Left ventricle myocardium inferior (tissue), 1 donor: ENCODE measurements around the gene NOL11. TPM values are rescaled to one million over a fixed set of nuclear protein-coding genes. Genes with fewer than 3 reads are reported as not detected.

Source experiments
- DNase-seq: peaks from one replicate; pipeline ENCODE4 v3.0.0-alpha.2; 2020
- H3K27ac ChIP-seq: fragments of 200-600 bp; replicated peaks from 2 replicates; pipeline ENCODE4 v1.8.0; 2021
- H3K27me3 ChIP-seq: fragments of 200-600 bp; 2 replicates; pipeline ENCODE4 v1.8.0; 2021; ENCODE audit warnings: low read depth
- H3K36me3 ChIP-seq: fragments of 200-600 bp; 2 replicates; pipeline ENCODE4 v1.8.0; 2021
- H3K4me1 ChIP-seq: fragments of 200-600 bp; 2 replicates; pipeline ENCODE4 v1.8.0; 2021
- H3K4me3 ChIP-seq: fragments of 200-600 bp; 2 replicates; pipeline ENCODE4 v1.8.0; 2021; ENCODE audit warnings: mild to moderate bottlenecking, moderate library complexity
- H3K9me3 ChIP-seq: fragments of 200-600 bp; replicated peaks from 2 replicates; pipeline ENCODE4 v1.8.0; 2021
- CTCF ChIP-seq: fragments of 200-600 bp; IDR thresholded peaks from 2 replicates; pipeline ENCODE4 v1.8.0; 2021; ENCODE audit warnings: antibody characterized with exemption, mild to moderate bottlenecking, borderline replicate concordance
- intact Hi-C: fragments of 100-400 bp; cut with micrococcal nuclease; formaldehyde crosslinking; loops from one replicate; pipeline ENCODE4 v1.11.0; 2022
- total RNA-seq: library from RNA; stranded (reverse); fragmentation: NEBNext Ultra II Directional; extraction: Animal tissue kit (Norgen Biotek cat#: 25700); gene quantifications from one replicate; pipeline ENCODE4 v1.2.1, GENCODE V29; 2021
- donor health status: DM: no; HTN: yes; CAD: no; lungs with severe emphysema.

NOL11 gene
- total RNA-seq, 1 donor from 2014 or later = 25.3 TPM

- H3K36me3 ChIP-seq = no peaks in the 10 kb centered on the region
- no peak overlapping the region for H3K27ac ChIP-seq
- DNase-seq = no peak
- no peaks in the 10 kb centered on the region for H3K4me1 ChIP-seq
- no peak for TF ChIP-seq CTCF
- no peaks in the 10 kb centered on the region for H3K9me3 ChIP-seq
- intact Hi-C loops = no loop called here
- no peaks in the 10 kb centered on the region for H3K27me3 ChIP-seq
- H3K4me3 ChIP-seq = no peak overlapping the region
Measured at GRCh38 chr17:67773246-67773645, 55.5 kb downstream of the NOL11 start.

- peaks cover 9% of the 10 kb centered on the region for H3K4me1 ChIP-seq
- intact Hi-C loops = no loop called here
- peak; percentile 42 for DNase-seq
- H3K4me3 ChIP-seq = peak overlapping the region; percentile 12
- H3K27ac ChIP-seq = peak overlapping the region; percentile 64
- H3K9me3 ChIP-seq = no peaks in the 10 kb centered on the region
- no peaks in the 10 kb centered on the region for H3K27me3 ChIP-seq
- peak; percentile 67 for TF ChIP-seq CTCF
- no peaks in the 10 kb centered on the region for H3K36me3 ChIP-seq
Measured at GRCh38 chr17:67779098-67779672, 61.4 kb downstream of the NOL11 start.

- Histone ChIP-seq H3K36me3 (no peaks in the 10 kb centered on the region), H3K27ac (no peak overlapping the region), H3K4me3 (no peak overlapping the region), H3K9me3 (no peaks in the 10 kb centered on the region), H3K4me1 (peaks cover 2% of the 10 kb centered on the region), H3K27me3 (no peaks in the 10 kb centered on the region)
- intact Hi-C loops = no loop called here
- no peak for DNase-seq
- TF ChIP-seq CTCF = no peak
Measured at GRCh38 chr17:67784364-67785121, 66.8 kb downstream of the NOL11 start.

- Histone ChIP-seq H3K4me3 (no peak overlapping the region), H3K27me3 (no peaks in the 10 kb centered on the region), H3K4me1 (no peaks in the 10 kb centered on the region), H3K27ac (no peak overlapping the region), H3K36me3 (no peaks in the 10 kb centered on the region), H3K9me3 (no peaks in the 10 kb centered on the region)
- DNase-seq = no peak
- intact Hi-C loops = no loop called here
- TF ChIP-seq CTCF = no peak
Measured at GRCh38 chr17:67785122-67785477, 67.4 kb downstream of the NOL11 start.

GRCh38 chr17:67785504-67785903 is 67.8 kb downstream of the NOL11 start:
- no peak overlapping the region for H3K27ac ChIP-seq
- H3K4me3 ChIP-seq = no peak overlapping the region
- no peak for DNase-seq
- no peaks in the 10 kb centered on the region for H3K27me3 ChIP-seq
- intact Hi-C loops = no loop called here
- TF ChIP-seq CTCF = no peak
- no peaks in the 10 kb centered on the region for H3K4me1 ChIP-seq
- H3K36me3 ChIP-seq = no peaks in the 10 kb centered on the region
- no peaks in the 10 kb centered on the region for H3K9me3 ChIP-seq

Other genes with a start within 250 kb of the NOL11 start
- 79.2 TPM for gene BPTF, start 107.6 kb downstream of the NOL11 start, total RNA-seq